H9 (cell line): ENCODE results near the gene SDC3. TPM values are rescaled to one million over a fixed set of nuclear protein-coding genes. Genes with fewer than 3 reads are reported as not detected.

Source experiments
- DNase-seq: peaks from one replicate; pipeline ENCODE4 v3.0.0-alpha.2; 2017
- H2AFZ ChIP-seq: one replicate; pipeline ENCODE4 v1.6.1; 2013; ENCODE audit warnings: mild to moderate bottlenecking, low read length, control low read depth, moderate library complexity
- H2AK5ac ChIP-seq: 2 replicates; pipeline ENCODE4 v1.6.1; 2013; ENCODE audit warnings: low read length, control low read depth, mixed read lengths; ENCODE audit not compliant: insufficient read length
- H2BK120ac ChIP-seq: one replicate; pipeline ENCODE4 v1.6.1; 2013; ENCODE audit warnings: low read depth, mild to moderate bottlenecking, low read length, control low read depth, inconsistent platforms; ENCODE audit not compliant: poor library complexity, severe bottlenecking
- H2BK12ac ChIP-seq: 2 replicates; pipeline ENCODE4 v1.6.1; 2013; ENCODE audit warnings: low read length, control low read depth, mixed read lengths, low read depth; ENCODE audit not compliant: insufficient read length
- H2BK15ac ChIP-seq: 2 replicates; pipeline ENCODE4 v1.6.1; 2013; ENCODE audit warnings: low read depth, low read length, control low read depth
- H2BK20ac ChIP-seq: one replicate; pipeline ENCODE4 v1.6.1; 2013; ENCODE audit warnings: low read depth, mild to moderate bottlenecking, low read length, control low read depth, inconsistent platforms; ENCODE audit not compliant: poor library complexity, severe bottlenecking
- H2BK5ac ChIP-seq: 2 replicates; pipeline ENCODE4 v1.6.1; 2013; ENCODE audit warnings: low read length, control low read depth, mixed read lengths; ENCODE audit not compliant: insufficient read length
- H3K14ac ChIP-seq: 2 replicates; pipeline ENCODE4 v1.6.1; 2013; ENCODE audit warnings: low read length, control low read depth; ENCODE audit not compliant: insufficient read depth
- H3K18ac ChIP-seq: 2 replicates; pipeline ENCODE4 v1.6.1; 2013; ENCODE audit warnings: low read depth, mild to moderate bottlenecking, mixed read lengths, low read length, control low read depth; ENCODE audit not compliant: insufficient read length
- H3K23ac ChIP-seq: 2 replicates; pipeline ENCODE4 v1.6.1; 2013; ENCODE audit warnings: low read length, control low read depth, mixed read lengths, low read depth; ENCODE audit not compliant: insufficient read length
- H3K23me2 ChIP-seq: 2 replicates; pipeline ENCODE4 v1.6.1; 2013; ENCODE audit warnings: low read depth, mild to moderate bottlenecking, mixed read lengths, low read length, control low read depth; ENCODE audit not compliant: insufficient read length, poor library complexity, severe bottlenecking
- H3K27ac ChIP-seq: 2 replicates; pipeline ENCODE4 v1.5.1; 2013; ENCODE audit warnings: low read length, control low read depth, mixed read lengths, low read depth; ENCODE audit not compliant: insufficient read length
- H3K27me3 ChIP-seq: 2 replicates; pipeline ENCODE4 v1.6.1; 2013; ENCODE audit warnings: low read length, control low read depth, inconsistent platforms; ENCODE audit not compliant: insufficient read depth
- H3K4ac ChIP-seq: 2 replicates; pipeline ENCODE4 v1.6.1; 2013; ENCODE audit warnings: low read depth, mild to moderate bottlenecking, control low read depth, inconsistent platforms, low read length, moderate library complexity
- H3K4me1 ChIP-seq: 2 replicates; pipeline ENCODE4 v1.6.1; 2013; ENCODE audit warnings: low read length, control low read depth, inconsistent platforms; ENCODE audit not compliant: insufficient read depth
- H3K4me2 ChIP-seq: 2 replicates; pipeline ENCODE4 v1.6.1; 2013; ENCODE audit warnings: low read length, control low read depth, mixed read lengths; ENCODE audit not compliant: insufficient read length, insufficient read depth
- H3K56ac ChIP-seq: 2 replicates; pipeline ENCODE4 v1.6.1; 2013; ENCODE audit warnings: low read depth, mild to moderate bottlenecking, mixed read lengths, low read length, control low read depth; ENCODE audit not compliant: insufficient read length
- H3K79me1 ChIP-seq: 2 replicates; pipeline ENCODE4 v1.6.1; 2013; ENCODE audit warnings: low read depth, mild to moderate bottlenecking, moderate library complexity, low read length, control low read depth, inconsistent platforms; ENCODE audit not compliant: insufficient read depth, poor library complexity, severe bottlenecking
- H3K79me2 ChIP-seq: 2 replicates; pipeline ENCODE4 v1.6.1; 2013; ENCODE audit warnings: low read length, control low read depth, inconsistent platforms; ENCODE audit not compliant: insufficient read depth
- H3K9ac ChIP-seq: 2 replicates; pipeline ENCODE4 v1.6.1; 2013; ENCODE audit warnings: low read length, control low read depth, mixed read lengths; ENCODE audit not compliant: insufficient read length; ENCODE audit errors: extremely low read depth
- H3K9me3 ChIP-seq: one replicate; pipeline ENCODE4 v1.6.1; 2013; ENCODE audit warnings: low read depth, low read length, inconsistent platforms; ENCODE audit not compliant: control insufficient read depth
- H3T11ph ChIP-seq: one replicate; pipeline ENCODE4 v1.6.1; 2013; ENCODE audit warnings: mild to moderate bottlenecking, low read length, control low read depth, inconsistent platforms
- H4K20me1 ChIP-seq: one replicate; pipeline ENCODE4 v1.6.1; 2013; ENCODE audit not compliant: control insufficient read depth, insufficient read length, insufficient read depth
- H4K5ac ChIP-seq: 2 replicates; pipeline ENCODE4 v1.6.1; 2013; ENCODE audit warnings: low read depth, mild to moderate bottlenecking, mixed read lengths, low read length, control low read depth; ENCODE audit not compliant: insufficient read length
- H4K8ac ChIP-seq: replicated peaks from 2 replicates; pipeline ENCODE4 v1.6.1; 2013; ENCODE audit warnings: low read length, control low read depth, mixed read lengths, low read depth; ENCODE audit not compliant: insufficient read length
- H4K91ac ChIP-seq: 2 replicates; pipeline ENCODE4 v1.6.1; 2013; ENCODE audit warnings: low read depth, mild to moderate bottlenecking, moderate library complexity, mixed read lengths, low read length, control low read depth; ENCODE audit not compliant: insufficient read length
- H3K27ac Mint-ChIP-seq, 3 experiments: 2 replicates in 2 of 3; 3 replicates in 1 of 3; pipeline ENCODE4 v1.8.0; 2020 to 2021; ENCODE audit warnings: mixed read lengths in 3 of 3, mild to moderate bottlenecking in 1 of 3, moderate library complexity in 1 of 3
- H3K27me3 Mint-ChIP-seq: 2 replicates; pipeline ENCODE4 v1.8.0; 2021; ENCODE audit warnings: low read depth, mild to moderate bottlenecking, moderate library complexity, mixed read lengths
- H3K36me3 Mint-ChIP-seq, 3 experiments: 2 replicates in 2 of 3; 3 replicates in 1 of 3; pipeline ENCODE4 v1.8.0; 2020 to 2021; ENCODE audit warnings: low read depth in 3 of 3, mixed read lengths in 3 of 3; ENCODE audit not compliant: insufficient read depth in 1 of 3
- H3K4me1 Mint-ChIP-seq, 2 experiments: 2 replicates each; pipeline ENCODE4 v1.8.0; 2020; ENCODE audit warnings: mixed read lengths in 2 of 2
- H3K4me3 Mint-ChIP-seq, 2 experiments: 2 replicates in 1 of 2; 3 replicates in 1 of 2; pipeline ENCODE4 v1.8.0; 2020 to 2021; ENCODE audit warnings: mild to moderate bottlenecking in 2 of 2, mixed read lengths in 2 of 2, moderate library complexity in 1 of 2
- H3K9me3 Mint-ChIP-seq, 2 experiments: 2 replicates in 1 of 2; 3 replicates in 1 of 2; pipeline ENCODE4 v1.8.0; 2020; ENCODE audit warnings: mild to moderate bottlenecking in 2 of 2, mixed read lengths in 2 of 2, moderate library complexity in 1 of 2
- WGBS: extraction: QIAGEN DNeasy Blood & Tissue Kit; methylation state at CpG from one replicate; pipeline ENCODE4 v1.1.7; 2013; ENCODE audit warnings: missing lambda C conversion rate, low lambda C conversion rate, mixed read lengths; ENCODE audit not compliant: insufficient read length; ENCODE audit errors: extremely low coverage; 5-methylcytosine and 5-hydroxymethylcytosine counted together
- total RNA-seq: library from RNA; stranded (reverse); gene quantifications from 2 replicates; pipeline ENCODE4 v1.2.1, GENCODE V29; 2021
- TF ChIP-seq, protein P1 (sequence below): fragments of 200-600 bp; sonication (generic); conservative IDR thresholded peaks from 3 replicates; pipeline ENCODE4 v1.8.0; 2021; ENCODE audit warnings: antibody characterized with exemption, mild to moderate bottlenecking

SDC3 gene
- total RNA-seq, 1 experiment from 2014 or later: 25.9 TPM

GRCh38 chr1:30950700-30951099, 42.1 kb upstream of the SDC3 start:
- Mint-ChIP-seq H3K27me3 (no peaks in the 10 kb centered on the region), H3K36me3 (peaks cover 50 to 84% (median 84%) of the 10 kb centered on the region in 3 experiments; a peak in 6 of 7 replicates), H3K4me1 (no peaks in the 10 kb centered on the region), H3K27ac (no peak overlapping the region), H3K4me3 (no peak overlapping the region), H3K9me3 (no peaks in the 10 kb centered on the region)
- no CpG with 5 or more reads among the region's 5 CpGs for WGBS
- H3K18ac ChIP-seq: no peak overlapping the region
- H3K27ac ChIP-seq: no peak overlapping the region
- H3K56ac ChIP-seq: no peak overlapping the region
- no peak overlapping the region for H4K8ac ChIP-seq
- H3K9ac ChIP-seq: no peak overlapping the region
- H3T11ph ChIP-seq: no peak overlapping the region
- H2BK120ac ChIP-seq: no peak overlapping the region
- no peak overlapping the region for H2AFZ ChIP-seq
- no peak overlapping the region for H3K4ac ChIP-seq
- H3K79me2 ChIP-seq: no peaks in the 10 kb centered on the region
- H3K23me2 ChIP-seq: no peaks in the 10 kb centered on the region
- H3K4me1 ChIP-seq: no peaks in the 10 kb centered on the region
- H2BK20ac ChIP-seq: no peak overlapping the region
- H4K5ac ChIP-seq: no peak overlapping the region
- peaks cover 11% of the 10 kb centered on the region for H3K79me1 ChIP-seq
- no peaks in the 10 kb centered on the region for H3K27me3 ChIP-seq
- H4K91ac ChIP-seq: no peak overlapping the region
- no peak overlapping the region for H3K23ac ChIP-seq
- no peaks in the 10 kb centered on the region for H4K20me1 ChIP-seq
- H2BK5ac ChIP-seq: no peak overlapping the region
- TF ChIP-seq, protein P1, sequence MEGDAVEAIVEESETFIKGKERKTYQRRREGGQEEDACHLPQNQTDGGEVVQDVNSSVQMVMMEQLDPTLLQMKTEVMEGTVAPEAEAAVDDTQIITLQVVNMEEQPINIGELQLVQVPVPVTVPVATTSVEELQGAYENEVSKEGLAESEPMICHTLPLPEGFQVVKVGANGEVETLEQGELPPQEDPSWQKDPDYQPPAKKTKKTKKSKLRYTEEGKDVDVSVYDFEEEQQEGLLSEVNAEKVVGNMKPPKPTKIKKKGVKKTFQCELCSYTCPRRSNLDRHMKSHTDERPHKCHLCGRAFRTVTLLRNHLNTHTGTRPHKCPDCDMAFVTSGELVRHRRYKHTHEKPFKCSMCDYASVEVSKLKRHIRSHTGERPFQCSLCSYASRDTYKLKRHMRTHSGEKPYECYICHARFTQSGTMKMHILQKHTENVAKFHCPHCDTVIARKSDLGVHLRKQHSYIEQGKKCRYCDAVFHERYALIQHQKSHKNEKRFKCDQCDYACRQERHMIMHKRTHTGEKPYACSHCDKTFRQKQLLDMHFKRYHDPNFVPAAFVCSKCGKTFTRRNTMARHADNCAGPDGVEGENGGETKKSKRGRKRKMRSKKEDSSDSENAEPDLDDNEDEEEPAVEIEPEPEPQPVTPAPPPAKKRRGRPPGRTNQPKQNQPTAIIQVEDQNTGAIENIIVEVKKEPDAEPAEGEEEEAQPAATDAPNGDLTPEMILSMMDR: no peak
- no peak for DNase-seq
- no peak overlapping the region for H3K14ac ChIP-seq
- H2BK15ac ChIP-seq: no peak overlapping the region
- H2BK12ac ChIP-seq: no peak overlapping the region
- no peak overlapping the region for H2AK5ac ChIP-seq
- H3K4me2 ChIP-seq: no peak overlapping the region
- H3K9me3 ChIP-seq: no peaks in the 10 kb centered on the region
